Neural cell (in vitro differentiated cells): ENCODE data around the gene CACNA1H. TPM values are rescaled to one million over a fixed set of nuclear protein-coding genes. Genes with fewer than 3 reads are reported as not detected.

ENCODE experiments used
- H2AFZ ChIP-seq: fragments of 200-600, 300-800 bp; sonication (generic), shearing (Covaris generic); 2 replicates; pipeline ENCODE4 v1.6.0; 2014; ENCODE audit warnings: low read depth, mild to moderate bottlenecking, antibody characterized with exemption, low read length, moderate library complexity
- H3F3A ChIP-seq: fragments of 200-600 bp; shearing (Covaris generic); 2 replicates; pipeline ENCODE4 v1.6.1; 2016; ENCODE audit warnings: mild to moderate bottlenecking, moderate library complexity, mixed read lengths, antibody characterized with exemption, low read length; ENCODE audit not compliant: insufficient read depth, poor library complexity, severe bottlenecking
- H3K27ac ChIP-seq: fragments of 200-600, 300-800 bp; sonication (generic), shearing (Covaris generic); 2 replicates; pipeline ENCODE4 v1.5.1; 2014; ENCODE audit warnings: mild to moderate bottlenecking, low read length, moderate library complexity
- H3K27me3 ChIP-seq: fragments of 300-800, 200-600 bp; sonication (generic), shearing (Covaris generic); 2 replicates; pipeline ENCODE4 v1.6.0; 2014; ENCODE audit warnings: mild to moderate bottlenecking, low read depth, low read length, moderate library complexity; ENCODE audit not compliant: insufficient read depth
- H3K36me3 ChIP-seq: fragments of 300-800, 200-600 bp; sonication (generic), shearing (Covaris generic); 2 replicates; pipeline ENCODE4 v1.5.1; 2014; ENCODE audit warnings: mild to moderate bottlenecking, antibody characterized with exemption, low read length, moderate library complexity; ENCODE audit not compliant: insufficient read depth
- H3K4me2 ChIP-seq: fragments of 300-800, 200-600 bp; sonication (generic), shearing (Covaris generic); 2 replicates; pipeline ENCODE4 v1.6.0; 2014; ENCODE audit warnings: mild to moderate bottlenecking, low read length
- H3K4me3 ChIP-seq: fragments of 300-800, 200-600 bp; sonication (generic), shearing (Covaris generic); 2 replicates; pipeline ENCODE4 v1.5.1; 2014; ENCODE audit warnings: mild to moderate bottlenecking, low read length, moderate library complexity
- H3K79me2 ChIP-seq: fragments of 200-600 bp; shearing (Covaris generic); replicated peaks from 2 replicates; pipeline ENCODE4 v1.6.0; 2014; ENCODE audit warnings: mild to moderate bottlenecking, low read length, moderate library complexity; ENCODE audit not compliant: insufficient read depth
- H3K9ac ChIP-seq: fragments of 300-800, 200-600 bp; sonication (generic), shearing (Covaris generic); 2 replicates; pipeline ENCODE4 v1.6.1; 2016; ENCODE audit warnings: mild to moderate bottlenecking, low read length, mixed read lengths
- H3K9me2 ChIP-seq: fragments of 200-600 bp; shearing (Covaris generic); 2 replicates; pipeline ENCODE4 v1.6.1; 2016; ENCODE audit warnings: mild to moderate bottlenecking, low read length, mixed read lengths; ENCODE audit not compliant: insufficient read depth
- H3K9me3 ChIP-seq: fragments of 200-600, 300-800 bp; sonication (generic), shearing (Covaris generic); 2 replicates; pipeline ENCODE4 v1.6.1; 2016; ENCODE audit warnings: mild to moderate bottlenecking, mixed run types, low read length, moderate library complexity, mixed read lengths
- H4K20me1 ChIP-seq: fragments of 200-600 bp; shearing (Covaris generic); 2 replicates; pipeline ENCODE4 v1.6.1; 2016; ENCODE audit warnings: mild to moderate bottlenecking, mixed run types; ENCODE audit not compliant: insufficient read depth
- EP300 ChIP-seq: fragments of 450-650 bp; conservative IDR thresholded peaks from 2 replicates; pipeline ENCODE4 v1.6.1; 2014; ENCODE audit warnings: antibody characterized with exemption, mild to moderate bottlenecking, moderate library complexity; ENCODE audit not compliant: poor library complexity, severe bottlenecking
- EZH2 ChIP-seq: fragments of 200-600, 300-800 bp; shearing (Covaris generic), sonication (generic); IDR thresholded peaks from 2 replicates; pipeline ENCODE4 v1.6.1; 2014; ENCODE audit warnings: antibody characterized with exemption, low read length, borderline replicate concordance, mild to moderate bottlenecking; ENCODE audit not compliant: insufficient read depth, poor library complexity, severe bottlenecking
- MXI1 ChIP-seq: fragments of 450-650 bp; conservative IDR thresholded peaks from 2 replicates; pipeline ENCODE4 v1.6.1; 2014; ENCODE audit warnings: antibody characterized with exemption, mild to moderate bottlenecking; ENCODE audit not compliant: poor library complexity, severe bottlenecking
- POLR2AphosphoS5 ChIP-seq: IDR thresholded peaks from 2 replicates; pipeline ENCODE4 v1.6.1; 2012
- RAD21 ChIP-seq: fragments of 450-650 bp; conservative IDR thresholded peaks from 2 replicates; pipeline ENCODE4 v1.6.1; 2014; ENCODE audit warnings: antibody characterized with exemption, mild to moderate bottlenecking, moderate library complexity
- SMC3 ChIP-seq: fragments of 450-650 bp; conservative IDR thresholded peaks from 2 replicates; pipeline ENCODE4 v1.6.1; 2014; ENCODE audit warnings: antibody characterized with exemption, mild to moderate bottlenecking, moderate library complexity; ENCODE audit not compliant: poor library complexity
- TAF1 ChIP-seq: IDR thresholded peaks from 2 replicates; pipeline ENCODE4 v1.6.1; 2012; ENCODE audit warnings: low read depth
- polyA plus RNA-seq: library from polyadenylated mRNA; depleted of rRNA; stranded (reverse); fragments of >200 nt; gene quantifications from 2 replicates; pipeline ENCODE4 v1.2.3, GENCODE V29; 2014
- TF ChIP-seq, protein P1 (sequence below): fragments of 450-650 bp; IDR thresholded peaks from 2 replicates; pipeline ENCODE4 v1.5.1; 2014; ENCODE audit warnings: antibody characterized with exemption, mild to moderate bottlenecking, moderate library complexity; ENCODE audit not compliant: poor library complexity, severe bottlenecking
- TF ChIP-seq, protein P2 (sequence below): IDR thresholded peaks from 2 replicates; pipeline ENCODE4 v1.6.1; 2012; ENCODE audit warnings: borderline replicate concordance

Gene CACNA1H
- polyA plus RNA-seq, 1 donor from 2014 or later, result 27.7 TPM

DNA sequence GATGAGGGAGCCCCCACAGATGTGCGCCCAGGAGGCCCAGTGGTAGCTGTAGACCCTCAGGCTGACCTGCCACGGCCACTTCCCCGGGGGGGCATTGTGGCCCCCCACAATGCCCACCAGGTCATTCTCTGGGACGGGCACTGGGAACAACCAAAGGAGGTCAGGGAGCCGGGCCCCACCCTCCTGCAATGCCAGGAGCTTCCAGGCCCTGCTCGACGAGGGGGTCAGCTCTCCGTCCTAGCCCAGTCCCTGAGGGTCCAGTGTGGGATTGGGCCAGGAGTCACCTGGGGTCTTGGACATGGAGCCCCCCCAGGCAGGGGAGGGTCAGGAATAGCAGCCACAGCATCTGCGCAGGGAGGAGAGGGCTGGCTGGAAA, 109.9 kb downstream of the CACNA1H start:
- Histone ChIP-seq H3F3A (no peaks in the 10 kb centered on the region), H3K27ac (no peak overlapping the region), H3K36me3 (no peaks in the 10 kb centered on the region), H4K20me1 (no peaks in the 10 kb centered on the region), H3K9ac (no peak overlapping the region), H3K9me2 (no peaks in the 10 kb centered on the region), H3K9me3 (no peaks in the 10 kb centered on the region), H3K27me3 (peaks cover 15% of the 10 kb centered on the region), H2AFZ (no peak overlapping the region), H3K4me3 (no peak overlapping the region), H3K79me2 (no peaks in the 10 kb centered on the region), H3K4me2 (no peak overlapping the region)
- TF ChIP-seq POLR2AphosphoS5 (no peak), TAF1 (no peak), EP300 (no peak), MXI1 (no peak), SMC3 (no peak), EZH2 (no peak), RAD21 (no peak)
- TF ChIP-seq, protein P1, sequence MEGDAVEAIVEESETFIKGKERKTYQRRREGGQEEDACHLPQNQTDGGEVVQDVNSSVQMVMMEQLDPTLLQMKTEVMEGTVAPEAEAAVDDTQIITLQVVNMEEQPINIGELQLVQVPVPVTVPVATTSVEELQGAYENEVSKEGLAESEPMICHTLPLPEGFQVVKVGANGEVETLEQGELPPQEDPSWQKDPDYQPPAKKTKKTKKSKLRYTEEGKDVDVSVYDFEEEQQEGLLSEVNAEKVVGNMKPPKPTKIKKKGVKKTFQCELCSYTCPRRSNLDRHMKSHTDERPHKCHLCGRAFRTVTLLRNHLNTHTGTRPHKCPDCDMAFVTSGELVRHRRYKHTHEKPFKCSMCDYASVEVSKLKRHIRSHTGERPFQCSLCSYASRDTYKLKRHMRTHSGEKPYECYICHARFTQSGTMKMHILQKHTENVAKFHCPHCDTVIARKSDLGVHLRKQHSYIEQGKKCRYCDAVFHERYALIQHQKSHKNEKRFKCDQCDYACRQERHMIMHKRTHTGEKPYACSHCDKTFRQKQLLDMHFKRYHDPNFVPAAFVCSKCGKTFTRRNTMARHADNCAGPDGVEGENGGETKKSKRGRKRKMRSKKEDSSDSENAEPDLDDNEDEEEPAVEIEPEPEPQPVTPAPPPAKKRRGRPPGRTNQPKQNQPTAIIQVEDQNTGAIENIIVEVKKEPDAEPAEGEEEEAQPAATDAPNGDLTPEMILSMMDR, result no peak
- TF ChIP-seq, protein P2, sequence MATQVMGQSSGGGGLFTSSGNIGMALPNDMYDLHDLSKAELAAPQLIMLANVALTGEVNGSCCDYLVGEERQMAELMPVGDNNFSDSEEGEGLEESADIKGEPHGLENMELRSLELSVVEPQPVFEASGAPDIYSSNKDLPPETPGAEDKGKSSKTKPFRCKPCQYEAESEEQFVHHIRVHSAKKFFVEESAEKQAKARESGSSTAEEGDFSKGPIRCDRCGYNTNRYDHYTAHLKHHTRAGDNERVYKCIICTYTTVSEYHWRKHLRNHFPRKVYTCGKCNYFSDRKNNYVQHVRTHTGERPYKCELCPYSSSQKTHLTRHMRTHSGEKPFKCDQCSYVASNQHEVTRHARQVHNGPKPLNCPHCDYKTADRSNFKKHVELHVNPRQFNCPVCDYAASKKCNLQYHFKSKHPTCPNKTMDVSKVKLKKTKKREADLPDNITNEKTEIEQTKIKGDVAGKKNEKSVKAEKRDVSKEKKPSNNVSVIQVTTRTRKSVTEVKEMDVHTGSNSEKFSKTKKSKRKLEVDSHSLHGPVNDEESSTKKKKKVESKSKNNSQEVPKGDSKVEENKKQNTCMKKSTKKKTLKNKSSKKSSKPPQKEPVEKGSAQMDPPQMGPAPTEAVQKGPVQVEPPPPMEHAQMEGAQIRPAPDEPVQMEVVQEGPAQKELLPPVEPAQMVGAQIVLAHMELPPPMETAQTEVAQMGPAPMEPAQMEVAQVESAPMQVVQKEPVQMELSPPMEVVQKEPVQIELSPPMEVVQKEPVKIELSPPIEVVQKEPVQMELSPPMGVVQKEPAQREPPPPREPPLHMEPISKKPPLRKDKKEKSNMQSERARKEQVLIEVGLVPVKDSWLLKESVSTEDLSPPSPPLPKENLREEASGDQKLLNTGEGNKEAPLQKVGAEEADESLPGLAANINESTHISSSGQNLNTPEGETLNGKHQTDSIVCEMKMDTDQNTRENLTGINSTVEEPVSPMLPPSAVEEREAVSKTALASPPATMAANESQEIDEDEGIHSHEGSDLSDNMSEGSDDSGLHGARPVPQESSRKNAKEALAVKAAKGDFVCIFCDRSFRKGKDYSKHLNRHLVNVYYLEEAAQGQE, result no peak

DNA sequence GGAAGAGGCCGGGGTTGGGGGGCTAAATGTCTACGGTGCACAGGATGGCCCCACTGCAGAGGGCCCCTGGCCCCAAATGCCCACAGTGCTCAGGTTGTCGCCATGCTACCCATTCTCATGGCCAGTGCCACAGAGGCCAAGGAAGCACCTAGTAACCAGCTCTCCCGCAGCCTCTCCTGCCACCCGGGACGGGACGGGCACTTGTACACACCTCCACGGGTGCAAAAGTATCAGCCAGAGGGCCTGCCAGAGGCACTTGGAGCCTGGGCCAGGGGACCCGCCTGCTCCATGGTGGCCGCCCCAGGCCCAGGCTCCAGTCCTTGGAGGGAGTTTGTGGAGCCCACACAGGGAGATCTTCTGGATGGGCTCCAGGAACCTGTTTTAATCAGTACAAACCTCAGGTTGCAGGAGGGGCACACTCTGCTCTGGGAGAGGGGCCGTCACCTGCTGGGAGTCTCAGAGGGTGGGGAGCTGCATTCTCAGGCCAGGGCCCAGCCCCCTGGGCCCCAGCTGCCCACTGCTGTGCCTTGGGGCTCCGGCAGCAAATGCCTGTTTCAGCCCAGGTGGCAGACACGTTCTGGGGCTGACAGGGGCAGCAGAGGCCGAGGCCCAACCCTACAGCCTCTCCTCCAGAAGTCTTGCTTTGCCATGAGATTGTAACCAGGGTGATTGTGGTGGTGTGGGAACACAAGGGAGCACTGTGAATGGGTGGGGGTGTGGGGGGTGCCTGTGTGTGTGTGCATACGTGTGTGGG, 110.9 kb downstream of the CACNA1H start:
- Histone ChIP-seq H3F3A (no peaks in the 10 kb centered on the region), H3K9me3 (no peaks in the 10 kb centered on the region), H4K20me1 (no peaks in the 10 kb centered on the region), H3K4me3 (no peak overlapping the region), H3K9ac (no peak overlapping the region), H3K27me3 (peaks cover 14% of the 10 kb centered on the region), H3K79me2 (no peaks in the 10 kb centered on the region), H3K4me2 (no peak overlapping the region), H2AFZ (no peak overlapping the region), H3K27ac (no peak overlapping the region), H3K9me2 (no peaks in the 10 kb centered on the region), H3K36me3 (no peaks in the 10 kb centered on the region)
- TF ChIP-seq SMC3, result no peak
